ENCODE results near the gene SORCS1.

DNA sequence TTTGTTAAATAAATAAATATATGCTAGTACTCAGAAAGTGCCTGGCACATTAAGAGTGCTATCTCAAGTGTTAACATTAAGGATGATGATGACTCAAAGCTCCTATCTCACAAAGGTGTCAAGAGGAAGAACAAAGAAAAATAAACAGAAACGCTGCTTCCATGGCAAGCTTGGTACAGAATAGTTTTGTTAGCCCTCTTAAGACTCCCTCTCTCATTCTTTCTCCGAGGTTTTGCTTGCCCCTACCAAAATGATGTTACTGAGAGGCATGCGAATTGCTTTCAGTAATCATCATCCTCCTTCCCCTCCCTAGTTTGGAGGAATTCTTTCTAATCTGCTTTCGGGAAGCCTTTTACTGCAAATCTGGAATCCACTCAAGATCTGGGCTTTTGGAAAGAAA lies 96.7 kb downstream of the SORCS1 start:
- no peak for TF ChIP-seq CTCF (conservative IDR thresholded peaks at IDR 0.05)
- no peak for TF ChIP-seq EZH2 (IDR thresholded peaks at IDR 0.05; ENCODE audit: low read depth)

All from PC-9 (cell line).